ENCODE measurements around the gene TEK. TPM values are rescaled to one million over a fixed set of nuclear protein-coding genes. Genes with fewer than 3 reads are reported as not detected.

Gene TEK
- total and polyA plus RNA-seq, 10 of the 15 experiments (the other 5 are each of a cell fraction or from before 2014, with no cell fraction given): not detected

- TF ChIP-seq, protein P1, sequence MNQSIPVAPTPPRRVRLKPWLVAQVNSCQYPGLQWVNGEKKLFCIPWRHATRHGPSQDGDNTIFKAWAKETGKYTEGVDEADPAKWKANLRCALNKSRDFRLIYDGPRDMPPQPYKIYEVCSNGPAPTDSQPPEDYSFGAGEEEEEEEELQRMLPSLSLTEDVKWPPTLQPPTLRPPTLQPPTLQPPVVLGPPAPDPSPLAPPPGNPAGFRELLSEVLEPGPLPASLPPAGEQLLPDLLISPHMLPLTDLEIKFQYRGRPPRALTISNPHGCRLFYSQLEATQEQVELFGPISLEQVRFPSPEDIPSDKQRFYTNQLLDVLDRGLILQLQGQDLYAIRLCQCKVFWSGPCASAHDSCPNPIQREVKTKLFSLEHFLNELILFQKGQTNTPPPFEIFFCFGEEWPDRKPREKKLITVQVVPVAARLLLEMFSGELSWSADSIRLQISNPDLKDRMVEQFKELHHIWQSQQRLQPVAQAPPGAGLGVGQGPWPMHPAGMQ (IDR thresholded peaks at IDR 0.05; ENCODE audit: borderline replicate concordance): no peak
- no peak for TF ChIP-seq CBX3 (IDR thresholded peaks at IDR 0.05; ENCODE audit: borderline replicate concordance, low read depth)
Observed at GRCh38 chr9:27154908-27155307, 45.9 kb downstream of the TEK start (continued).

DNA sequence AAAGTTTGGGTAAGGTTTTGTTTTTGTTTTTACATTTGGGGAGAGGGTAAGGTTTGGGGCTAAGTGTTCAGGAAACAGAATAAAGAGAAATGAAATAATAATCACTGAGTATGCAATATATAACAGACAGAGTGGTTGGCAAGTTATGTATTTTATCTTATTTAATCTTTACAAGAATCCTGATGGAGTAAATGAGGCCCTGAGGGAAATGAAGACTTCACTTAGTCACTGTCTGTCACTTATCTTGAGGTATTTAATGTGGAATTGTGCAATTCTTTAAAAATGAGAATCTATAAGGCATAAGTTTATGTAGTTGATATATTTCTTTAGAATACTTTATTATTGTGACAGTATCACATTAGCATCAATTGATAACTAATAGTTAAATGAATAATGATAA is 48.1 kb downstream of the TEK start:
- Histone ChIP-seq H3K4me3 (no peak overlapping the region), H3K36me3 (ENCODE audit: control insufficient read depth in 2 of 2, insufficient read depth in 2 of 2, low read length in 1 of 2) (no peaks in the 10 kb centered on the region), H3K4me1 (ENCODE audit: control insufficient read depth, insufficient read depth, low read length) (no peaks in the 10 kb centered on the region), H3K27ac (ENCODE audit: control insufficient read depth, insufficient read depth) (no peak overlapping the region), H3K27me3 (replicated peaks in 1 of 2; ENCODE audit: control insufficient read depth in 2 of 2, insufficient read depth in 2 of 2, low read length in 1 of 2) (no peaks in the 10 kb centered on the region), H3K9me3 (replicated peaks; ENCODE audit: control insufficient read depth, insufficient read depth, low read length) (no peaks in the 10 kb centered on the region), H3K4me2 (ENCODE audit: control insufficient read depth, insufficient read depth) (no peak overlapping the region), H2AFZ (ENCODE audit: control insufficient read depth, low read depth, low read length) (no peak overlapping the region), H4K20me1 (ENCODE audit: control insufficient read depth, insufficient read depth) (no peaks in the 10 kb centered on the region), H3K9ac (ENCODE audit: control insufficient read depth, insufficient read depth, low read length) (no peak overlapping the region), H3K79me2 (ENCODE audit: control insufficient read depth, insufficient read depth, low read length) (no peaks in the 10 kb centered on the region)
- no TSS peak for BruUV-seq (replicated peaks)
- ChIA-PET POLR2A (no interaction called here), CTCF (no interaction called here), RAD21 (ENCODE audit: unreplicated experiment) (no interaction called here), SMC1A (ENCODE audit: uncharacterized antibody, unreplicated experiment) (no interaction called here)
- in situ Hi-C loops (cut with MboI) (no loop called here), intact Hi-C loops (cut with micrococcal nuclease; ENCODE audit: unreplicated experiment) (no loop called here)
- FAIRE-seq: no peak
- no peak for DNase-seq (ENCODE audit: low read depth, low spot score)
- ATAC-seq: no peak
- TF ChIP-seq SREBF2 (IDR thresholded peaks at IDR 0.05; ENCODE audit: low read length) (no peak), RELA (IDR thresholded peaks at IDR 0.05; ENCODE audit: borderline replicate concordance, partially characterized antibody) (no peak), NFXL1 (IDR thresholded peaks at IDR 0.05; ENCODE audit: borderline replicate concordance) (no peak), FOXK2 (IDR thresholded peaks at IDR 0.05) (no peak), SMC3 (IDR thresholded peaks at IDR 0.05; ENCODE audit: borderline replicate concordance, low read length) (no peak), GABPA (IDR thresholded peaks at IDR 0.05; ENCODE audit: low read depth) (no peak), TBL1XR1 (IDR thresholded peaks at IDR 0.05; ENCODE audit: low read depth, low read length) (no peak), HDAC6 (IDR thresholded peaks at IDR 0.05; ENCODE audit: unreplicated experiment) (no peak), SPI1 (IDR thresholded peaks at IDR 0.05; ENCODE audit: borderline replicate concordance, insufficient read depth, low read depth, low read length) (no peak), NR2C1 (IDR thresholded peaks at IDR 0.05) (no peak), SREBF1 (IDR thresholded peaks at IDR 0.05; ENCODE audit: low read length) (no peak)
- TF ChIP-seq, protein P2, sequence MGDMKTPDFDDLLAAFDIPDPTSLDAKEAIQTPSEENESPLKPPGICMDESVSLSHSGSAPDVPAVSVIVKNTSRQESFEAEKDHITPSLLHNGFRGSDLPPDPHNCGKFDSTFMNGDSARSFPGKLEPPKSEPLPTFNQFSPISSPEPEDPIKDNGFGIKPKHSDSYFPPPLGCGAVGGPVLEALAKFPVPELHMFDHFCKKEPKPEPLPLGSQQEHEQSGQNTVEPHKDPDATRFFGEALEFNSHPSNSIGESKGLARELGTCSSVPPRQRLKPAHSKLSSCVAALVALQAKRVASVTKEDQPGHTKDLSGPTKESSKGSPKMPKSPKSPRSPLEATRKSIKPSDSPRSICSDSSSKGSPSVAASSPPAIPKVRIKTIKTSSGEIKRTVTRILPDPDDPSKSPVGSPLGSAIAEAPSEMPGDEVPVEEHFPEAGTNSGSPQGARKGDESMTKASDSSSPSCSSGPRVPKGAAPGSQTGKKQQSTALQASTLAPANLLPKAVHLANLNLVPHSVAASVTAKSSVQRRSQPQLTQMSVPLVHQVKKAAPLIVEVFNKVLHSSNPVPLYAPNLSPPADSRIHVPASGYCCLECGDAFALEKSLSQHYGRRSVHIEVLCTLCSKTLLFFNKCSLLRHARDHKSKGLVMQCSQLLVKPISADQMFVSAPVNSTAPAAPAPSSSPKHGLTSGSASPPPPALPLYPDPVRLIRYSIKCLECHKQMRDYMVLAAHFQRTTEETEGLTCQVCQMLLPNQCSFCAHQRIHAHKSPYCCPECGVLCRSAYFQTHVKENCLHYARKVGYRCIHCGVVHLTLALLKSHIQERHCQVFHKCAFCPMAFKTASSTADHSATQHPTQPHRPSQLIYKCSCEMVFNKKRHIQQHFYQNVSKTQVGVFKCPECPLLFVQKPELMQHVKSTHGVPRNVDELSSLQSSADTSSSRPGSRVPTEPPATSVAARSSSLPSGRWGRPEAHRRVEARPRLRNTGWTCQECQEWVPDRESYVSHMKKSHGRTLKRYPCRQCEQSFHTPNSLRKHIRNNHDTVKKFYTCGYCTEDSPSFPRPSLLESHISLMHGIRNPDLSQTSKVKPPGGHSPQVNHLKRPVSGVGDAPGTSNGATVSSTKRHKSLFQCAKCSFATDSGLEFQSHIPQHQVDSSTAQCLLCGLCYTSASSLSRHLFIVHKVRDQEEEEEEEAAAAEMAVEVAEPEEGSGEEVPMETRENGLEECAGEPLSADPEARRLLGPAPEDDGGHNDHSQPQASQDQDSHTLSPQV (IDR thresholded peaks at IDR 0.05): no peak
- TF ChIP-seq, protein P3, sequence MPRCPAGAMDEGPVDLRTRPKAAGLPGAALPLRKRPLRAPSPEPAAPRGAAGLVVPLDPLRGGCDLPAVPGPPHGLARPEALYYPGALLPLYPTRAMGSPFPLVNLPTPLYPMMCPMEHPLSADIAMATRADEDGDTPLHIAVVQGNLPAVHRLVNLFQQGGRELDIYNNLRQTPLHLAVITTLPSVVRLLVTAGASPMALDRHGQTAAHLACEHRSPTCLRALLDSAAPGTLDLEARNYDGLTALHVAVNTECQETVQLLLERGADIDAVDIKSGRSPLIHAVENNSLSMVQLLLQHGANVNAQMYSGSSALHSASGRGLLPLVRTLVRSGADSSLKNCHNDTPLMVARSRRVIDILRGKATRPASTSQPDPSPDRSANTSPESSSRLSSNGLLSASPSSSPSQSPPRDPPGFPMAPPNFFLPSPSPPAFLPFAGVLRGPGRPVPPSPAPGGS (IDR thresholded peaks at IDR 0.05; ENCODE audit: borderline replicate concordance, insufficient read depth, low read depth, low read length, poor library complexity, severe bottlenecking): no peak

All from GM12878 (cell line).